H54 (cell line): Measurements from ENCODE around the gene MEFV.
A peak's percentile ranks its signal among the peaks of the same experiment; 100 is the strongest.
"Not testable (repeated sequence)": the region's sequence is repeated elsewhere in the genome, so short reads cannot be mapped to it uniquely, and the experiment has no call there.

ENCODE experiments used
- DNase-seq: peaks from one replicate; pipeline ENCODE4 v3.0.0; 2011; ENCODE audit warnings: low spot score, mixed read lengths; ENCODE audit not compliant: insufficient read length
- FAIRE-seq: peaks from 3 replicates; lab custom pipeline; 2011; peaks lifted over from hg19 to GRCh38; lab: Jason Lieb, UNC
- POLR2A ChIP-seq: IDR thresholded peaks from 2 replicates; pipeline ENCODE4 v1.6.1; 2011; ENCODE audit warnings: low read depth, mild to moderate bottlenecking, low read length

MEFV gene

DNA sequence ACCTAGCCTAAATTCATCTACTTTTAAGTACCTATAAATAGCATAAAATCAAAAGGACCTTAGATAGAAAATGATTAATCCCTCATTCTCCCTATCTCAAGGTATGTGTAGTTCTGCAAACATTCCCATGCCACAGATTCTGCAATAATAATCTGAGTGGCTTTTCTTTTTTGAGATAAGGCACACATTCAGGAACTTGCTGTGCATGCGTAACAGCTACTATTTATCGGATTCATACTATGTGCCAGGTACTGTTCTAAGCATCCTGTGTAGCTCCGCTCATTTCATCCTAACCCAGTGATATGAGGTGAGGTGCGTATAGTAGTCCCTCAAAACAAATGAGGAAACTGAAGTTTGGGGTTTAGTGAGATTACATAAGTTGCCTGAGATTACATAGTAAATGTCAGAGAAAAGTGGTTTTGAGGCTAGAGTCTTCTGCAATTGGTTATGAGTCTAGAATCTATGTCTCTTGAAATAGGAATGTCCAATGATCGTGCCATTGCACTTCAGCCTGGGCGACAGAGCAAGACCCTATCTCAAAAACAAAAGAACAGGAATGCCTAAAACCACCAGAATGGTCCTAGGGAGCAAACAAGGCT lies 24.9 kb upstream of the MEFV start:
- DNase-seq: no peak
- FAIRE-seq: no peak
- TF ChIP-seq POLR2A: no peak

DNA sequence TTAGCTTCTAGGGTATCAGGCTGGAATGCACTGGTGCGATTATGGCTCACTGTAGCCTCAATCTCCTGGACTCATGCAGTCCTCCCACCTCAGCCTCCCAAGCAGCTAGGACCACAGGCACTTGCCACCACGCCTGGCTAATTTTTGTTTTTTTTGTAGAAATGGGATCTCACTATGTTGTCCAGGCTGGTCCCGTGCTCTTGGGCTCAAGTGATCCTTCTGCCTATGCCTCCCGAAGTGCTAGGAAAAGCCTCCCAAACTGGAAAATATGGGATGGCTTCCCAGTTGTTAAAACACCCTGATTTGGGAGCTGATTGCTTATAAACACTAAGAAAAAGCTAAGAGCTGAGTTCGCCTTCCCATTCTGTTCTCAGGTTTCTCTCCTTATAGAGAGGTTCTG lies 20.2 kb upstream of the MEFV start:
- no peak for TF ChIP-seq POLR2A
- FAIRE-seq (no peak), DNase-seq (no peak)

DNA sequence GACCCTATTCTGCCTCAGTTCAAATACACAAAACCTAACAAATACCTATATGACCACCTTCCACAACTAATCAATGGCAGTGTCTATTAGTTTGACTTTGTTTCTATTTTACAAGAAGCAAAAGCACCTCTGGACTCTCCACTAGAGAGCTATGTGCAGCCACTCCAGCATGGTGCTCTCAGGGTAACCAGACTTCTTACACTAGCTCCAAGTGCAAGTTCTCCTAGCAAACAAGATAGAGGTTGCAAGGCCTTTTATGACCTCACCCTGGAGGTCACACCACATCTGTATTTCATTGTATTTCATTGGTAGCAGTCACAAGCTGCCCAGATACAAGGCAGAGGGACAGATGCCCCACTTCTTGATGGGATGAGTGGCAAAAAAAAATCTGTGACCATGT lies 18.5 kb upstream of the MEFV start:
- no peak for DNase-seq
- FAIRE-seq: no peak
- TF ChIP-seq POLR2A: no peak

DNA sequence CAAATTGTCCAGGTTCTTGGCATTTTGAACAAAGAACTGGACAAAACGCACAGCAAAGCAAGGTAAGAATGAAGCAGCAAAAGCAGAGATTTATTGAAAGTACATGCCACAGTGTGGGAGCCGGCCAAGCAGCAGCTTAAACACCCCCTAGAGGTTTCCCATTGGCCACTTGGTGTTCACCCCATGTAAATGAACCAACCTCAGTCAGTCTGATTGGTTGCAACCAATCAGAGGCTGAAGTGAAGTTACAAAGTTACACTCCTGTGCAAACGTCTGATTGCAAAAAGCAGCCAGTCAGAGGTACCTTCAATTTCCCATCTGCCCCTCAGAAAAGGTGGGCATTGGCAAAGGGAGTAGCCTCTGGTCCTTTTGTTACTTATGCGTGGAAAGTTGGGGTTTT lies 18.1 kb upstream of the MEFV start:
- no peak for TF ChIP-seq POLR2A
- DNase-seq: no peak
- no peak for FAIRE-seq

DNA sequence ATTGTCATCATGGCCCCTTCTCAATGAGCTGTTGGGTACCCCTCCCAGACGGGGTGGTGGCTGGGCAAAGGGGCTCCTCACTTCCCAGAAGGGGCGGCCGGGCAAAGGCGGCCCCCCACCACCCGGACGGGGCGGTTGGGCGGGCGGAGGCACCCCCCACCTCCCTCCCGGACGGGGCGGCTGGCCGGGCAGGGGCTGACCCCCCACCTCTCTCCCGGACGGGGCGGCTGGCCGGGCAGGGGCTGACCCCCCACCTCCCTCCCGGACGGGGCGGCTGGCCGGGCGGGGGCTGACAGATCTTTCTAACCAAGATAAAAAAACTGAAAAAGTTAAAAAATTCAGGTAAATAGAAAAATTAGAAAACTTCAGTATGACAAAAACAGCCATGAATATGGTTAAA lies 14.8 kb upstream of the MEFV start:
- DNase-seq, FAIRE-seq: not testable (repeated sequence)

DNA sequence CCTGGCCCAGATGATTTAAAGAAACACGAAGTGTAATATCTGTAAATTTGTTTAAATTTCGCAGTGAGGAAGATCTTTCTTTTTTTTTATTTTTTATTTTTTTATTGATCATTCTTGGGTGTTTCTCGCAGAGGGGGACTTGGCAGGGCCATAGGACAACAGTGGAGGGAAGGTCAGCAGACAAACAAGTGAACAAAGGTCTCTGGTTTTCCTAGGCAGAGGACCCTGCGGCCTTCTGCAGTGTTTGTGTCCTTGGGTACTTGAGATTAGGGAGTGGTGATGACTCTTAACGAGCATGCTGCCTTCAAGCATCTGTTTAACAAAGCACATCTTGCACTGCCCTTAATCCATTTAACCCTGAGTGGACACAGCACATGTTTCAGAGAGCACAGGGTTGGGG lies 14.3 kb upstream of the MEFV start:
- not testable (repeated sequence) for DNase-seq, FAIRE-seq

DNA sequence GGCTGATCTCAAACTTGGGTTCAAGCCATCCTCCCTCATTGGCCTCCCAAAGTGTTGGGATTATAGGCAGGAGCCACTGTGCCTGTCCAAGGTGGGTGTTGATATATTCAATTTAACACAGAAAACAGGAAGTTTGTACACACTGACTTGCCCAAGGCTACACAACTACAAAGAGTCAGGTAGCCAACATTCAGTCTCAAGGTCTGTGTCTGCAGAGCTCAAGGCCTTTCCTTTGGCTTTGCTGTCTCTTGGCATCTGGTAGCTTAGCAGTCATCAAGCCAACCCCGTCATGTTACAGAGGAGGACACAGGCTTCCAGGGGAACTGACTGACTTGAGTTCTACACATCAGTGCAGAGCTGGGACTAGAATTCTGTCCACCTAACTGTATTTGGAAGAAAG lies 11.9 kb upstream of the MEFV start:
- FAIRE-seq (no peak), DNase-seq (no peak)
- TF ChIP-seq POLR2A: no peak

DNA sequence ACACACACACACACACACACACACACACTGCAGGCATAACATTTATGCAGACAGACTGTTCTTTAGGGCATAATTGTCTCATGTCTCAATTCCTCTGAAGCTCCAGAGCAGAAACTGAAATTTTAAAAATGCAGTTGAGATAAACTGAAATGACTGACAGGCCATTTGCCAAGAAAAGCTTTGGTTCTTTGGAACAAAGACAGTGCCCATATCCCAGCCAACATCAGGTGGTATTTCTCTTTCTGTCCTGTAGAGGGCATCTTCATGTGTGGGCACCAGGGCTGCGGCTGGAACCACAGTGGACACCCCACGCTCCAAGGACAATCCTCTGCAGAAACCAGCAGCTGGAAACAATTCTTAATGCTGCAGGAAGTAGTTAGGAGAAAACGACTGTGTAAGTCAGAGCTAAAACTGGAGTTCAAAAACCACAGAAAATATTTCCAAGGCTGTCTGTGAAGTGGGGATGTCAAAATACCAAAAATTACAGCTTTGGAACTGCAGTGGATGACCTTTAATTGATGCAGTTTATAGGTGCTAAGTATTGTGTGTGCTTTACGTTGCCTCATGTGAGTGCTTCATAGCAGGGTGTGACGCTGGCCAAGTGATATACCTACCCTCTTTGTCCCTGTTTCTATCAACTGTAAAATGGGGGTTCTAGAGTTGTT lies 10.6 kb upstream of the MEFV start:
- no peak for TF ChIP-seq POLR2A
- FAIRE-seq: peak; percentile 60
- peak; percentile 49 for DNase-seq

DNA sequence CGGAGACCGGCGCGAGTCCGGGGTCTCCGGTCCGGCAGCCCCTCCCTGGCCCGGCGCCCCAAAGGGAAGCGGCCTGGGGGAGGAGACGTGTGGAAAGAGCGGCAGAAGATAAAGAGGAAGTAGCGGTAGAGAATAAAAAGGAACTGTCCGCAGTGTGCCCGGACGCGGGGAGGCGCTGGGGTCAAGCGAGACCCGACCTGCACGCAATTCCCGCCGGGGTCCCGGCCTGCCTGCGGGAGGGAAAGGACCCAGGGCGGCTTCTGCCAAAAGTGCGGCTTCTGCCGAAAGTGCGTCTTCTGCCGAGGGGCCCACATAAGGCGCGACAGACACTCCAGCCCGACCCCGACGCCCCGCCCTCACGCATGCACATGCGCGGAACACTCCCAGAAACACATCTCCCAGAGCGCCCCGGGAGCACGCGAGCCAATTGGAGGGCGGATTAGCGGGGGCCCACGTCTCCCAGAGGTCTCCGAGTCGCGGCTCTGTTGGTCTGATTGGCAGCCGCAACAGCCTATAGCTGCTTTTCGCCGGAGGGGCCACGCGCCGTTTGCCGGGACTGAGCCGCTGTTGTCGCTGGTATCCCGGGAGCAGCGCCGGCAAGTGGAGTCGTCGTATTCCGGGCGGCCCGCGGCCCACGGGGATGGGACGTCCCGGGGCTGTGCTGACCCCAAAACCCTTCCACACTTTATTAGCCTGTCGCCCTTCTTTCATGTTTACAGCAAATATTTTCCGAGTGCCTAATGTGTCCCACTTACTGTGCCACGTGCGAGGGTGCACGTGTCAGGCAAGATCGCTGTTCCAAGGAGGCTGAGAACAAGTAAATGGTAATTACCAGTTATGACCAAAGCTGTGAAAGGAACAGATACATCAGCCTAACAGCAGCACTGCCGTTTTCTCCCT lies 8.0 kb upstream of the MEFV start:
- peak; percentile 52 for TF ChIP-seq POLR2A
- FAIRE-seq: peak; percentile 50
- DNase-seq: peak; percentile 98

DNA sequence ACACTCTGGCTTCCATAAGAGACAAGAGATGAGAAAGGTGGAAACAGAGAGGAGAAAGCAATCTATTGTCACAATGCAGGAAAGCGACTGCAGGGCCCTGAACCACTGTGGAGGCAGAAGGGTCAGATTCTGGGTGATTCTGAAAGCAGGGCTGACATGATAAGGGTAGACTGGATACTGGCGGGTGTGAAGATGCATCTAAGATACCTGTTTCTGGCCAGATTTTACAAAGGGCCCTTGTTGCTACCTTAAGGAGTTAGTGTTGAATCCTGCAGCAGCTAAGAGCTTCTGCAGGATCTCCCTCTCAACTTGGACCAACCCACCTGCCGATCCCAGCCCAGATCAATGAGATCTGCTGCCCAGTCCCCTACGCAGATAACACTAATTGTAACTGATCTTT lies 6.1 kb upstream of the MEFV start:
- no peak for FAIRE-seq
- TF ChIP-seq POLR2A: no peak
- DNase-seq: no peak

DNA sequence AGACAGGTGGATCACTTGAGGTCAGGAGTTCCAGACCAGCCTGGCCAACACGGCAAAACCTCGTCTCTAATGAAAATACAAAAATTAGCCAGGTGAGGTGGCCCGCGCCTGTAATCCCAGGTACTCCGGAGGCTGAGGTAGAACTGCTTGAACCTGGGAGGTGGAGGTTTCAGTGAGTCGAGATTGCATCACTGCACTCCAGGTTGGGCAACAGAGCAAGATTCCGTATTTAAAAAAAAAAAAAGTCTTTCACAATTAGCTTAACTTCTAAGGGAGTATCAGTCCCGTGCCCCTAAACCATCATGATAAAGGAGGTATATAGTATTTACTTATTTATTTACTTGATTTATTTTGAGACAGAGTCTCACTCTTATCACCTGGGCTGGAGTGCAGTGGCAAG lies 3.4 kb upstream of the MEFV start:
- TF ChIP-seq POLR2A: no peak
- DNase-seq (no peak), FAIRE-seq (no peak)

DNA sequence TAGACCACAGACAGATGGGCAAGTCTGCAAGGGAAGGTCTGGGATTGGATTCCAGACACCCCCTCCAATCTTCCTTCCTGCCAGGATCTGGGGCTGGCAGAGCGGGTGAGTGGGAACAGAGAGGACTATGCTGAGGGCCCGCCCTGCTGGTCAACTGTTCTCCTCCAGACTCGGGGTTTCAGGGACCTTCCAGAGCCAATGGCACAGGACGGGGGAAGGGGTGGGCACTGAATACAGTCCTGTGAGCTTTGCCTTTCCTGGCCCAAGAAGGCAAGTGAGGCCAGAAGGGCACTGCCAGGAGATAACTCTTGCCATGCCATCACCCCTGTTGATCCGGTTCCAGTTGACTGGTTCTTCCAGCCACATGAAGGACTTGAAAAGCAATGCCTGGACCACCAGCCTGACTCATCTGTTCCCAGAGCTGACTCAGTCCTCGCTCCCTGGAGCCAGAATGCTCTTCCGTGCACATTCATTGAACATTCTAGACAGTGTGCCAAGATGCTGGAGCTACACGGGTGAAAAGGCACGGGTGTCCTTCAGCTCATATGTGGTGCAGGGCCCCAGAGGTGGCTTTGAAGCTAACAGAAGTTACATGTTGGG lies 533 bp upstream of the MEFV start:
- FAIRE-seq (no peak), DNase-seq (no peak)
- TF ChIP-seq POLR2A: no peak

DNA sequence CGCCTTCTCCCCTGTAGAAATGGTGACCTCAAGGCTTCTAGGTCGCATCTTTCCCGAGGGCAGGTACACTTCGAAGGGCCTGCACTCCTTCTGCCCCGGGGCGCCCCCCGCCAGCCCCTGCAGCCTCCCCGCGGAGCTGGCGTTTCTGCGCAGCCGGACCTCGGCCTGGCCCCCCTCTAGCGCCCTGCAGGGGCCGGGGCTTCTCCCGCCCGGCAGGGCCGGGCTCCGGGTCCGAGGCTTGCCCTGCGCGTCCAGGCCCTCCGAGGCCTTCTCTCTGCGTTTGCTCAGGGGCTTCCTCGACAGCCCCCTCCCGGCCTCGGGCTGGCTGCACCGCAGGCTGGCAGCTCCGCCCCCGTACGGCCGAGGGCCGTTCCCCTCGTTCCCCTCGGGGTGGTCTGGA lies 2.1 kb downstream of the MEFV start:
- DNase-seq (no peak), FAIRE-seq (no peak)
- TF ChIP-seq POLR2A: no peak

DNA sequence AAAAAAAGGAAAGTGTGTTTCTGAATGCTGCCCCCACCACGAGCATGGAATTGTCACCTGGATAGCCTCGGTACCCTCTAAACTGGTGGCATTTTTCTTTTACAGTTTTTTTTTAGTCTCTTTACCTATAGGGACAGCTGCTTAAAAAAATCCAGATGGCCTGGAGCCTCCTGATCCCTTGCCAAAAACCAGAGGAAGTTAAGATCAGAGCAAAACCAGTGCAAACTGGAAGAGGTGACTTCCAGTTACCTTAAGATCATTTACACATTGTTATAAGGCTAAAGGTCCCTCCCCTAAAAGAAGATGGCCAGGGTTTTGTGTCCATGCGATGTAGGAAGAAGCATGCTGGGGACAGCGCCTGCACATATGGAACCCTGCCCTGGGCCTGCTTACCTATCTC lies 3.5 kb downstream of the MEFV start:
- FAIRE-seq (no peak), DNase-seq (no peak)
- TF ChIP-seq POLR2A: no peak
